ENCODE measurements around the gene UGT1A6.
A peak's percentile ranks its signal among the peaks of the same experiment; 100 is the strongest.
"Not testable (repeated sequence)": the region's sequence is repeated elsewhere in the genome, so short reads cannot be mapped to it uniquely, and the experiment has no call there.

Gene UGT1A6

DNA sequence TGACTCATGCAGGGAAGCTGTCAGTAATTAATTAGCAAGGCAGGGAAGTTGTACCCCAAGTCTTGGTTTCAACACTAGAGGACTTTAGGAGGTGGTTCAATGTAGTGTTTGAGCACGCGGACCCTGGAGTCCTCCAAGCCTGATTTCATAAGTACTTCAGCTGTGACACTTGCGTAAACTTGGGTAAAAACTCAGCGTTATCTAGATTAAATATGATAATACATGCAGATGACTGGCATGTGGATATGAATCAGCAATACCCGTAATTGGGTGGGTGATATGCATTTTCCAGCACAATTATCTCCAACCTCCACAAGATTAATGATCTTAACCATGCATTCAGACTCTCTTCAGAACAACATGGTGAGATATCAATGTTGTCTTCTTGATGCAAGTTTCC, 5.8 kb upstream of the UGT1A6 start:
- DNase-seq (ENCODE audit: low spot score): no peak

DNA sequence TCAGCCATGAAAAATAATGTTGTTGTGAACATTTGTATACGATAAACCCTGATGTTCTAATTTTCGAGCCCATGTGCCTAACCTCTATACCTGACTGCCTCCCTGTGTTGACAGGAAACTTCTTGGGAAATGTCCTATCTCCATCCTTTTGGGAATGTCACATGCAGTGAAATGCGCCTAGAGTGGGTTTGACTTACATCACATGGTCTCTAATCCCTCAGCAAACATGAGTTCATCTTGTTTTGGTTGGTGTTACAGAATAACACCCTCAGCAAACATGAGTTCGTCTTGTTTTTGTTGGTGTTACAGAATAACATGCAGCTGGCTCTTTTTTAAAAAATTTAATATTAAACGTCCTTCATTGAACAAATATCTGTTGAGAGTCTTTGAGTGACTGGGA, 4.3 kb upstream of the UGT1A6 start:
- DNase-seq (ENCODE audit: low spot score): no peak

DNA sequence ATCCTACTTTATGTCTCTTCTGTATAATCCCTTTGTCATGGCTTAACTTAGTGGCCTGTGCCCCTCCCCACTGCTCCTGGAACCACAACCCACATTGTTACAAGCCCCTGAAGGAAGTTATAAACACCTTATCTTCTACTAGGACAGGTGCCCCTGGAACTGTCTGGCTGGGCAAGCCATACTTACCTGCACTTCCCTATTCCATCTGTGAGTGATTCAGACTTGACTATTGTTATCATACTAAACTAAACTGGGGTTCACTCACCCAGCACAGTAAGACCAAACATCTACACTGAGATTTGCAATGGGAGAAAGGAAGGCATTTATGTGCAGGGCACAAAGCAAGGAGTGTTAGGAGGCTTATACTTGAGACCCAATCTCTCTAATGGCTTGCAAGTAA, 3.7 kb upstream of the UGT1A6 start:
- no peak for DNase-seq (ENCODE audit: low spot score)

DNA sequence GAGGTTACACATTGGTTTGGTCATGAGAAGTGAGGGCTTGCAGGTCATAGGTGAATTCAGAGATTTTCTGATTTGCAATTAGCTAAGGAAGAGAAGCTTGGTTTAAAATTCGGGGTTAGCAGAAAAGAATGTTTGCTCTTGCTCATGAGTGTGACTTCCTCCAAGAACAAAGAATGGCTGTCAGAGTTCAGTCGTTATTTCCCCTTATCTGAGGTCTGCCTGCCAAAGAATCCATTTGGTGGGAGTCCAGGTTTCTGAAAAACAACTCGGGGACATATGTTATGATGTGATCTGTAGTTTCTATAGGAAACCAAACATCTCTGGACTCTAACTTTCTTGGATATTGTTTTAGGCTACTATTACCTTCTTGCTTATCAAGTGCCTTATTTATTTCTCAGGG, 3.2 kb upstream of the UGT1A6 start:
- DNase-seq (ENCODE audit: low spot score): no peak

DNA sequence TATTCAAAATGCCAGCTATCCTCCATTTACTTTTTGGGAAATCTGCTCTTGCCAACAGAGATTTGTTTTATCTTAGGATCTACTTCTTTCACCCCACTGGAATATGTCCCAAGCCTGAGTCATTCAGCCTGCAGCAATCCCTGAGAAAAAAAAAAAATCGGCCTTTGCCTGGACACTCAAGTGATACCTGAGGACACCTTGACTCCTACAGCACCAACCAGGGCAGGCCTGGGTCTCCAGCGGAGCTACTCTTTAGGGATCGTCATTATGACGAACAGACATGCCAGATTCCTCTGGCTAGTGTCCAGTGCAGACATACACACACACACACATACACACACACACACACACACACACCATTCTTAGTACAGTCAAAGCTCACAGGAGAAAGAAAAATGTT, 2.2 kb upstream of the UGT1A6 start:
- DNase-seq (ENCODE audit: low spot score): no peak

DNA sequence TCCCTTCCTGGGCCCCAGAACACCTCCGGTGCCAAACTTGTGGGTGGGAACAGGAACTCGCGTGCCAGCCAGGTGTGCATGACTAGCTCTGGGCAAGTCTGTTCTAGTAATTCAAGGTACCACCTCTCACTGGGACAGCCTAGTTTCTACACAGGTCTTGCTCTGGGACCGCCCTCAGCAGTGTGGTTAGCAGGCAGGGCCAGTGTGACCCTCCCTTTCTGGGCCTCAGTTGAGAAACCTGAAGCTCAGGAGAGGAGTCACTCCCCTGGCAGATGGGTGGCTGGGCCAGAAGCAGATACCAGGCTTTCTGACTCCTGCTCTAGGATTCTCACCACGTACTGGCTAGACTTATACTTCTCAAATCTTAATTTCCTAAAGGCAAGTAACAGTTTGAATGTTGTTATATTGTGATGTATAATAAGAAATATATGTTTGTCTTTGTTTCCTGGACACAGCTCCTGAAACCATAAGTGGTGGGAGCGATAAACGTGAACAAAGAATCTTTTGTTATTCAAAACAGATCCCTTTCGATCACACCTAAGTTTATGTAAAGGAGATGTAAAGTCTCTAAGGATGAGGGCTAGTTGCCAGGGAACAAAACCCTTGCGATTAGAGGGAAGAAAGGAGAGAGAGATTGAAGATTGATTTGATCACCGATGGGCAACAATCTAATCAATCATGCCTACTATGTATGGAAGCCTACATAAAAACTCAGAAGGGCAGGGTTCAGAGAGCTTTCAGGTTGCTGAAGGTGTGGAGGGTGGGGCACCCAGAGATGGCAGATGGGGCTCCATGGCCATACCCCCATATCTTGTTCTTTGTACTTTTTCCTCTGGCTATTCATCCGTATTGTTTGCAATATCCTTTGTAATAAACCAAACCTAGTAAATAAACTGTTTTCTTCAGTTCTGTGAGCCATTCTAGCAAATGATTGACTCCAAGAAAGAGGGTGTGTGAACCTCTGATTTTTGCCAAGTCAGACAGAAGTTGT, 952 bp upstream of the UGT1A6 start:
- no peak for DNase-seq (ENCODE audit: low spot score)

DNA sequence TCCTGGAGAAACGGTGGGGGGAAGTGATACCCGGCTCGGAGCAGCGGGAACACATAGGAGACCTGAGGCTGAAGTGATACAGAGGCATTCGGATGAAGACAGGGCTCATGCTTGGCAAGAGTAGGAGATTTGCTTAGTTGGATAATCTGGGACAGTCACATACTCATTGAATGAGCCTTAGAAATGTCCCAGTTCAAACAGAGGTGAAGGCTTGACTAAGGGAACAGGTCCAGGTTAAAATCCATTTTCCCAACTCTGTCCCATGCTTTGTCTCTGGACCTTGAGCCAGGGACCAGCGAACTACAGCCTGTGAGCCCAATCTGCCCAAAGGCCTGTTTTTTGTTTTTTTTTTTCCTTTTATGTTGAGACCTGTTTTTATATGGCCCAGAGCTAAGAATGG, 1.3 kb downstream of the UGT1A6 start:
- DNase-seq (ENCODE audit: low spot score): no peak

DNA sequence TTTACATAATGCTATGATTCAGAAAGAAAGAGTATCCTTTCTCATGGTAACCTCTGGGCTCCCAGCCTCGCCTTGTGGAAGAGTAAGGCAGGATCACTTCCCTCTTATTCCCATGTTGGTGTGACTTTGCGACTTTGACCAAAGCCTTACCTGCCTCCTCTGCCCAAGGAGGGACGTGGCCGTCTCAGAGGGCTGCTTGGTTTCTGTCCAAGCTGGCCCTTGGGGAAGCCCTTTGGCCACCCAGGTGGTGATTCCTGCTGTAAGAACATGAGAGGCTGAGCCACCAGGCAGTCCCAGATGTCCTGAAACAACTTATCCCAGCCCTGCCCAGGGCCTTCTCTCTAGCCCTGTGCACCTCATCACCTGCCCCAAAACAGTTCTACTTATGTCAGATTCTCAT, 6.0 kb downstream of the UGT1A6 start:
- no peak for DNase-seq (ENCODE audit: low spot score)

DNA sequence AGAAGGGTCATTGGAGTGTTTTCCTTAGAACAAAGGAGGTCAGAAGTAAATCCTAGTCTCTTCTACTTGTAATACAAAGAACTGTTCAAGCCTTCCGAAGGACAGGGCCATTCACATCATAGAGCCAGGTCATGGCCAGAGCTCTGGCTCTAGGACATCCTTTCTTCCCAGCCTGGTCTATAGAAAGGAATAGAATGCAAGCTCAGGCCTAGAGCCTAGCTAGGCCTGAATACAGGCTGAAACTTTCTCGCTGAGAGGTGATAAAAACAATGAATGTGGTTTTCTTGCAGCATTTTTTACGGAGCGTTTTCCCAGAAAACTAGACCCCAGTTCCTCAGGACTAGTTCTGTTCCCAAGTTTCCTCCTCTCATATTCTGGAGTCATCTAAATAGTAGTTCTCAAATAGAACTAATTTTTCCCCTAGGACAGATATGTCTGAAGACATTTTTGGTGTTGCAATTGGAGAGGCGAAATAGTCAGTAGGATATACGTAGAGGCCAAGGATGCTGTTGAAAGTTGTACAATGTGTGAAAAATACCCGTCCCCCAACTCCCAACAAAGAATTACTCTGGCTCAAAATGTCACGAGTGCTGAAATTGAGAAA, 6.8 kb downstream of the UGT1A6 start:
- DNase-seq (ENCODE audit: low spot score): no peak

DNA sequence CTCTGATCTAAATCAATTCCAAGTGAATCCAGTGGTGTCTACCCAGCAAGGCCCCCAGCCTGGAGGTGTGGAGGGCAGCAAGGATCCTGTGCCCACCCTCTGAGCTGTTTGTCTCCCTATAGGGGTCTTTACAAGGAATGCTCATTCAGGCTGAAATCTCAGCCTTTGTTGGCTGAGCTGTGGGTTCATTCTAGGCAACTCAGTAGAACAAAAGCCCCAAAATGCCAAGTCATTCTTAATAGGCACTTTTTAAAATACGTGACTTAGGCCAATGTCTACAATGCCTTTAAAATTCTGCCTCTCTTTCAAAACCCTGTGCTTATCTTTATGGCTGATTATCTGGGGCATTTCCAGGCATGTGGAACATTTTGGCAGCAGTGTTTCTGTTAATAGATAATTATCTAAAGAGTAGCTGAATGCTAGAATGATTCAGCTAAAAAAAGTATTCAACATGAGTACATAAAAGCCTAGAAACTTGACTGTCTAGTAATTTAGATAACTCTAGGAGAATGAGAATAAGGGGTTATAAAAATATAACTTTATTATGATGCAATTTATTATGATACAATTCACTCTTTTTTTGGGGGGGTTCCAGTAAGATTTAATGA, 7.4 kb downstream of the UGT1A6 start:
- DNase-seq (ENCODE audit: low spot score): no peak

DNA sequence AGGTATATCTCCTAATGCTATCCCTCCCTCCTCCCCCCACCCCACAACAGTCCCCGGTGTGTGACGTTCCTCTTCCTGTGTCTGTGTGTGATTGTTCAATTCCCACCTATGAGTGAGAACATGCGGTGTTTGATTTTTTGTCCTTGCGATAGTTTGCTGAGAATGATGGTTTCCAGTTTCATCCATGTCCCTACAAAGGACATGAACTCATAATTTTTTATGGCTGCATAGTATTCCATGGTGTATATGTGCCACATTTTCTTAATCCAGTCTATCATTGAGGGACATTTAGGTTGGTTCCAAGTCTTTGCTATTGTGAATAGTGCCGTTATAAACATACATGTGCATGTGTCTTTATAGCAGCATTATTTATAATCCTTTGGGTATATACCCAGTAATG, 8.2 kb downstream of the UGT1A6 start:
- not testable (repeated sequence) for DNase-seq (ENCODE audit: low spot score)

DNA sequence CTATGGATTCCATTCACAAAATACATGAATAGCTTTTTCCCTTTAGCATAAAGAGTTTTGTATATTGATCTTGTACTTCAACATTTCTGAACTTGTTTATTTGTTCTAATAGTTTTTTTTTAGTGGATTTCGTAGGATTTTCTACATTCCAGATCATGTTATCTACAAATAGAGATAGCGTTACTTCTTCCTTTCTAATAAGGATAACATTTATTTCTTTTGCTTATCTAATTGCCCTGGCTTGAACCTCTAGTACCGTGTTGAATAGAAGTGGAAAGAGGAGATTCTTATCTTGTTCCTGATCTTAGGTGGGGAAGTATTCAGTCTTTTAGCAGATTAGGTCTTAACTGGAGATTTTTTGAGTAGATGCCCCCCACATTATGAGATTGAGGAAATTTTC, 9.5 kb downstream of the UGT1A6 start:
- DNase-seq (ENCODE audit: low spot score): no peak

DNA sequence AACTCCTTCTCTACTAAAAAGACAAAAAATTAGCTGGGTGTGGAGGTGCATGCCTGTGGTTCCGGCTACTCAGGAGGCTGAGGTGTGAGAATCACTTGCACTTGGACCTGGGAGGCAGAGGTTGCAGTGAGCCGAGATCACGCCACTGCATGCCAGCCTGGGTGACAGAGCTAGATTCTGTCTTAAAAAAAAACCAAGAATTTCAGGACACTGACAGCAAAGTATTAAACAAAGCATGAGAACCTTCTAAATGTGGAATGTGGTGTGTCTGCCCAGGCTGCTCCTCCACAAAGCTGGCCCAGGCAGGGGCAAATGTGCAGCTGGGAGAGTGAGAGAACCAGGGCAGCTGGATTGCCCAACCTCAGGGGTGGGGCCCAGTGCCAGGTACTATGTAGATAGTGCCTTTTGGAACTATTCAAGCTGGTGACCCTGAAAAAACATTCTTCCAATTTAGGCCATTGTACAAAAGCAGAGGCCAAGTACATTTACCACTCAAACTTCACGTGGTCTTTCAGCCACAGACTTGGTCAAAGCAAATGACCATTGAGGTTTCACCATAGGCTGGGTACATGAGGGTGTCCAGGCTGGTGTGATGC, 13.3 kb downstream of the UGT1A6 start:
- no peak for DNase-seq (ENCODE audit: low spot score)

DNA sequence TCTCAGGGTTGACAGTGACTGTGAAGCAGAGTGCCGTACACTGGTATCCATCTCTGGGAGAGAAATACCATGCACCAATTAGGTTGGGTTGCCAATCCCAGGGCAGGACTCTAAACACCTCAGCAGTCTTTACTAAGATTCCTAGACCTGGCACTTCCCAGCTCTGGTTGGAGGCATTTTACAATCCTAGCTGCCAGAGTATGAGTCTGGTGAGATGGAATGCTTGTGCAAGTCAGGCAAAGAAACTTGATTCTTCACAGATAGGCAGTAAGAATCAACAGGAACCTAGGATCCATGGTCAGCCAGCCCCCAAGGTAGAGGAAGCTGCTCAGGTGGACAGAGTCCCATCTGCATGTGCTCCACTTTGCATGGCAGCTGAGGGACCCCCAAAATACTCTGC, 14.0 kb downstream of the UGT1A6 start:
- no peak for DNase-seq (ENCODE audit: low spot score)

DNA sequence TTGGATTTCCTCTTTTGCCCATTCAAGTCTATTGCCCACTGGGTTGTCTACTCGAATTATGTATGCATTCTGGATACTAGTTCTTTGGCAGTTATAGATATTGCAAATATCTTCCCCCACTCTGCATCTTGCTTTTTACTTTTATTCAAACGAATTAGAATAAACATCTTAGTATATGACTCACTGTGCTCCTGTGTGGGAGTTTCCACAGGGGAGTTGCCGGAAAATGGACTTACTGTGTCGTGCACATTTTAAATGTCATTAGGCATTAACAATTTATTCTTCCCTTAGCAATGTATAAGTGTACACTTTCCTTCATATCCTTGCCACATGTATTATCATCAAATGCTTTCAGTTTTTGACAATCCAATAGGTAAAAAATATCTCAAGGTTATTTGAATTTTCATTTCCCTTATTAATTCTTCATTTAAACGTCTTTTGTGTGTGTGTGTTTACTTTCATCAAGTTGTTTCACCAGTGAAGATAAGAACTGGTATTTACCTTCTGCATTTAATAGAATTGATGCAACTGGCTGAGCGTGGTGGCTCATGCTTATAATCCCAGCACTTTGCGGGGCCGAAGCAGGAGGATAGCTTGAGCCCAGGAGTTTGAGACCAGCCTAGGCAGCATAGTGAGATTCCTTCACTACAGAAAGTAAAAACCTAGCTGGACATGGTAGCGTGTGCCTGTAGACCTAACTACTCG, 15.4 kb downstream of the UGT1A6 start:
- no peak for DNase-seq (ENCODE audit: low spot score)

DNA sequence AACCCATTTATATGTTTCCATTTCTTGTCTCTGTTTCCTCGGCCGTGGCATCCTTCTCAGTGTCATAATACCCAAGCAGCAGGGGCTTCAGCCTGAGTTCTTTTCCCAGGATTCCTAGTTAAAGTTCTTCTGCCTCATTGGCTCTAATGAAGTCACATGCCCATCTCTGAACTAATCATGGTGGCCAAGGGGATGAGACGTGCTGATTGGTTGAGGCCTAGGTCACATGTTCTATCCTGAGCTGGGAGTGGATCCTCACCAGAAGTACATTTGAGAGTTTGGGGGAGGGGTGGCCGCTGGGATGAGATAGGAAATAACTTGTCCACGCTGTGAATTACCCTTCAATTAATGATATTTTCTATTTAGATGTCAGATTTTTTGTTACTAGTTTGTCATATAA, 16.3 kb downstream of the UGT1A6 start:
- DNase-seq (ENCODE audit: low spot score): no peak

DNA sequence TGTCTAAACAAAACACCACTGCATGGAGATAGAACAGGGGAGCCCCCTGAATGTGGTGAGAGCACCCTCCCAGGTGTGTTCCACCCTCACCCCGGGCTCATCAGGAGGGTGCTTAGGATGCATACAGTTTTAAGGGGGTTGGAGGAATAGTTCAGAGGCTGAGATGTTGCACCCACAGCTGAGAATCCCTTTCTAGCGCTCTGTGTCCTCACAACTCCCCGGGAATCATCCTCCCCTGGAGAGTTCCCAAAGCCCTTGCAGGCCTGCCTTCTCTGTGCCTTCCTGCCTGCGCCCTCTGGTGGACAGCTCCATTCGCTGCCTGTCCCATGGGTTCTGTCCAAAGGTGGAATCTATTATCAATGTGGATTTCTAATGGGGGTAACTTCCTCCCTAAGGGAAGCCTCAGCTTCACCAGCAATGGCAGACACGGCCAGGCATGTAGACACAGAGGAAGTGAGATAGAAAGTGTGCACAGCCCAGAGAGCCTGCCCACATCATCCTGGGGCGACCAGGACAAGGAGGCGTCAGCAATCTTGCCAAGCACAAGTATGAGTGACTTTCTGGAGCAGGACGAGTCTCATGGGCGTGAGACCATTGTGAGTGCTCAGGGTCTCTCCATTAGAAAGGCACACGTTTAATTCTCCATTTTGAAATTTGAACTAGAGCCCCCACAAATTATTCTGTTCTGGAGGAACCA, 18.8 kb downstream of the UGT1A6 start:
- peak; percentile 44 for DNase-seq (ENCODE audit: low spot score)

DNA sequence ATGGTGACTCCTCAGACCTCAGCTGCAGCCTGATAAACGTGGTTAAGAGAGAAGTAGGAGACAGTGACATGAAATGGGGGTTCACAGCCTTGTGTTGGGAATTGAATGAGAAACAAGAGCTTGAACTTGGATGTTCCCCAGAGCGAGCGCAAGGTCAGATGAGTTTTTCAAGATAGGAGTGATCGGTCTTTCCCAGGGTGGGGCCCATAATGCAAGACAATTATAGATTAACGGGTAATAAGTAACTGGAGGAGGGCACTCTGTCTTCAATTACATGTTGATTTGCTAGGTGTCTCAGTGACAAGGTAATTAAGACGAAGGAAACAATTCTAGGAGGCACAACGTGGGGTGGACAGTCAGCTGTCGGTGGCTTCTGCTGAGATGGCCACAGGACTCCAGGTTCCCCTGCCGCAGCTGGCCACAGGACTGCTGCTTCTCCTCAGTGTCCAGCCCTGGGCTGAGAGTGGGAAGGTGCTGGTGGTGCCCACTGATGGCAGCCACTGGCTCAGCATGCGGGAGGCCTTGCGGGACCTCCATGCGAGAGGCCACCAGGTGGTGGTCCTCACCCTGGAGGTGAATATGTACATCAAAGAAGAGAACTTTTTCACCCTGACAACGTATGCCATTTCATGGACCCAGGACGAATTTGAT, 20.0 kb downstream of the UGT1A6 start, which contains the start of gene UGT1A5:
UGT1A5 (plus strand) TSS at position 297 of the 651 bp plus-strand sequence; CDS start at position 382, 85 bp downstream.
- no peak for DNase-seq (ENCODE audit: low spot score)

DNA sequence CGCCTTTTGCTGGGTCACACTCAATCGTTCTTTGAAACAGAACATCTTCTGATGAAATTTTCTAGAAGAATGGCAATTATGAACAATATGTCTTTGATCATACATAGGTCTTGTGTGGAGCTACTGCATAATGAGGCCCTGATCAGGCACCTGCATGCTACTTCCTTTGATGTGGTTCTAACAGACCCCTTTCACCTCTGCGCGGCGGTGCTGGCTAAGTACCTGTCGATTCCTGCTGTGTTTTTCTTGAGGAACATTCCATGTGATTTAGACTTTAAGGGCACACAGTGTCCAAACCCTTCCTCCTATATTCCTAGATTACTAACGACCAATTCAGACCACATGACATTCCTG, 20.5 kb downstream of the UGT1A6 start:
- no peak for DNase-seq (ENCODE audit: low spot score)

DNA sequence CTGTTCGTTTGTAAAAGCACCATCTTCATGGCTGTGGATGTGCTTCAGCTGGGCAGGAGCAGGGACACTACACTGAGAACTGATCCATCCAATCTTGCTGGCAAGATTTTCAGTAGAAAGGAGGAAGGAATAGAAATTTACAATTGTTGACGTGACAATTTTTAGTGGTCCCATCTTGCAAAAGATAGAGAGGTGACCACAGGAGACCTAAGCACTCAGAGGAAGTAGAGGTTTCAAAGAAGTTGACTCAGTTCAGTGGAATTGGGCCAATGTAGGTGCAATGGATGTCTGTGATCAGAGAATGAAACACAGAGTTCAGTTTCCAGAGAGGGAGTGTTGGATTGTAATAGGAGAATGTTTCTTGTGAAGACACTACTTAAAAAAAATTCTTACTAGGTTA, 21.4 kb downstream of the UGT1A6 start:
- no peak for DNase-seq (ENCODE audit: low spot score)

DNA sequence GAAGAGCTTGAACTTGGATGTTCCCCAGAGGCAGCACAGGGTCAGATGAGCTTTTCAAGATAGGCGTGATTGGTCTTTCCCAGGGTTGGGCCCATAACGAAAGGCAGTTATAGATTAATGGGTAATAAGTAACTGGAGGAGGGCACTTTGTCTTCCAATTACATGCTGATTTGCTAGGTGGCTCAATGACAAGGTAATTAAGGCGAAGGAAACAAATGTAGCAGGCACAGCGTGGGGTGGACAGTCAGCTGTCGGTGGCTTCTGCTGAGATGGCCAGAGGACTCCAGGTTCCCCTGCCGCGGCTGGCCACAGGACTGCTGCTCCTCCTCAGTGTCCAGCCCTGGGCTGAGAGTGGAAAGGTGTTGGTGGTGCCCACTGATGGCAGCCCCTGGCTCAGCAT, 25.9 kb downstream of the UGT1A6 start, which contains the start of gene UGT1A4:
UGT1A4 (plus strand) TSS at position 185 of the 400 bp plus-strand sequence; CDS start at position 270, 85 bp downstream.
- DNase-seq (ENCODE audit: low spot score): no peak

All from CD4-positive, alpha-beta T cell treated with Interleukin-6 at 100 ng/mL for 8 hours (primary cell).